Endodermal cell (in vitro differentiated cells): ENCODE data around the gene SLC13A3. TPM values are rescaled to one million over a fixed set of nuclear protein-coding genes. Genes with fewer than 3 reads are reported as not detected.

Experiments
- DNase-seq: peaks from one replicate; pipeline ENCODE4 v3.0.0-alpha.2; 2017
- H3K27ac ChIP-seq: 2 replicates; pipeline ENCODE4 v1.5.1; 2013; ENCODE audit warnings: mild to moderate bottlenecking, low read depth, low read length, moderate library complexity
- H3K27me3 ChIP-seq: 2 replicates; pipeline ENCODE4 v1.6.1; 2013; ENCODE audit warnings: mild to moderate bottlenecking, low read length, moderate library complexity; ENCODE audit not compliant: insufficient read depth, control insufficient read depth, poor library complexity, severe bottlenecking
- H3K36me3 ChIP-seq: 2 replicates; pipeline ENCODE4 v1.7.0; 2013; ENCODE audit warnings: mild to moderate bottlenecking, low read length, moderate library complexity; ENCODE audit not compliant: control insufficient read depth, insufficient read depth
- H3K4me1 ChIP-seq: one replicate; pipeline ENCODE4 v1.7.0; 2013; ENCODE audit warnings: low read length; ENCODE audit not compliant: control insufficient read depth, insufficient read depth
- H3K4me3 ChIP-seq: 2 replicates; pipeline ENCODE4 v1.5.1; 2013; ENCODE audit warnings: mild to moderate bottlenecking, low read length, moderate library complexity
- H3K9ac ChIP-seq: 2 replicates; pipeline ENCODE4 v1.6.1; 2013; ENCODE audit warnings: mild to moderate bottlenecking, low read length, moderate library complexity; ENCODE audit not compliant: poor library complexity, severe bottlenecking; ENCODE audit errors: extremely low read depth
- H3K9me3 ChIP-seq: 2 replicates; pipeline ENCODE4 v1.6.1; 2013; ENCODE audit warnings: mild to moderate bottlenecking, low read length, moderate library complexity; ENCODE audit not compliant: control insufficient read depth
- H3K27ac Mint-ChIP-seq: 2 replicates; pipeline ENCODE4 v1.8.0; 2020; ENCODE audit warnings: mixed read lengths
- H3K27me3 Mint-ChIP-seq: 2 replicates; pipeline ENCODE4 v1.8.0; 2021; ENCODE audit warnings: mild to moderate bottlenecking, mixed read lengths; ENCODE audit not compliant: insufficient read depth
- H3K36me3 Mint-ChIP-seq: 2 replicates; pipeline ENCODE4 v1.8.0; 2020; ENCODE audit warnings: low read depth, mixed read lengths
- H3K4me1 Mint-ChIP-seq: 2 replicates; pipeline ENCODE4 v1.8.0; 2020; ENCODE audit warnings: mixed read lengths
- H3K4me3 Mint-ChIP-seq: 2 replicates; pipeline ENCODE4 v1.8.0; 2020; ENCODE audit warnings: mild to moderate bottlenecking, moderate library complexity, mixed read lengths
- H3K9me3 Mint-ChIP-seq: 2 replicates; pipeline ENCODE4 v1.8.0; 2020; ENCODE audit warnings: mild to moderate bottlenecking, mixed read lengths
- WGBS, 2 experiments: methylation state at CpG; one replicate each; pipeline versions ENCODE4 v1.1.5 to v1.1.7; 2013; ENCODE audit warnings: missing lambda C conversion rate in 2 of 2, mixed read lengths in 1 of 2; ENCODE audit not compliant: insufficient coverage in 1 of 2, insufficient read length in 1 of 2; 5-methylcytosine and 5-hydroxymethylcytosine counted together
- total RNA-seq, 2 donors: library from RNA; stranded (reverse); fragmentation: NEBNext Ultra II Directional in 1 of 2; extraction: Animal tissue kit (Norgen Biotek cat#: 25700) in 1 of 2; gene quantifications; 2 replicates in 1 of 2; 3 replicates in 1 of 2; pipeline ENCODE4 v1.2.1, GENCODE V29; 2021
- TF ChIP-seq, protein P1 (sequence below): fragments of 200-600 bp; sonication (generic); conservative IDR thresholded peaks from 2 replicates; pipeline ENCODE4 v1.5.0; 2021; ENCODE audit warnings: antibody characterized with exemption, mild to moderate bottlenecking

SLC13A3 gene
- total RNA-seq, 2 donors from 2014 or later: 7.3 to 9.0 TPM

DNA sequence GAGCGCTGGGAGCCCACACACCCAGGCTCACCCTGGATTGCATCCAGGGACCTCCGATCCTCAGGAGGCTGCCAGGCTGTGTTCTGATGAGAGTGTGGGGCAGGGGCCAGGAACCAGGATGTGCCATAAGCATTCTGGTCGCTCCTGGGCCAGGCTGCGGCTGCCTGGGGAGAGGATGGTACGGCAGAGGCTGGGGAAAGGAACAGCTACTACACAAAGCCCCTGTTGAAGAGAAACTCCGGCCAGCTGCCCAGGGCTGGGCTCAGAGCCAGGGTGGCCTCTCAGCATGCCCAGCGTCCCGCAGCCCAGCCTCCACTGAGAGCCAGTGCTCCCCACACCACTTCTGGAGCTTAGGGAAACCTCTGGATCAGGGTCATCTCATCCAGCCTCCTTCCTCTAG is 79.1 kb downstream of the SLC13A3 start:
- no peak overlapping the region for H3K27ac Mint-ChIP-seq
- DNase-seq: no peak
- Histone ChIP-seq H3K9ac (no peak overlapping the region), H3K36me3 (no peaks in the 10 kb centered on the region), H3K27ac (no peak overlapping the region), H3K9me3 (no peaks in the 10 kb centered on the region), H3K27me3 (no peaks in the 10 kb centered on the region), H3K4me1 (no peaks in the 10 kb centered on the region), H3K4me3 (no peak overlapping the region)
- H3K36me3 Mint-ChIP-seq: peaks cover 11% of the 10 kb centered on the region
- H3K4me1 Mint-ChIP-seq: peaks cover 6% of the 10 kb centered on the region
- no peak overlapping the region for H3K4me3 Mint-ChIP-seq
- TF ChIP-seq, protein P1, sequence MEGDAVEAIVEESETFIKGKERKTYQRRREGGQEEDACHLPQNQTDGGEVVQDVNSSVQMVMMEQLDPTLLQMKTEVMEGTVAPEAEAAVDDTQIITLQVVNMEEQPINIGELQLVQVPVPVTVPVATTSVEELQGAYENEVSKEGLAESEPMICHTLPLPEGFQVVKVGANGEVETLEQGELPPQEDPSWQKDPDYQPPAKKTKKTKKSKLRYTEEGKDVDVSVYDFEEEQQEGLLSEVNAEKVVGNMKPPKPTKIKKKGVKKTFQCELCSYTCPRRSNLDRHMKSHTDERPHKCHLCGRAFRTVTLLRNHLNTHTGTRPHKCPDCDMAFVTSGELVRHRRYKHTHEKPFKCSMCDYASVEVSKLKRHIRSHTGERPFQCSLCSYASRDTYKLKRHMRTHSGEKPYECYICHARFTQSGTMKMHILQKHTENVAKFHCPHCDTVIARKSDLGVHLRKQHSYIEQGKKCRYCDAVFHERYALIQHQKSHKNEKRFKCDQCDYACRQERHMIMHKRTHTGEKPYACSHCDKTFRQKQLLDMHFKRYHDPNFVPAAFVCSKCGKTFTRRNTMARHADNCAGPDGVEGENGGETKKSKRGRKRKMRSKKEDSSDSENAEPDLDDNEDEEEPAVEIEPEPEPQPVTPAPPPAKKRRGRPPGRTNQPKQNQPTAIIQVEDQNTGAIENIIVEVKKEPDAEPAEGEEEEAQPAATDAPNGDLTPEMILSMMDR: no peak
- H3K27me3 Mint-ChIP-seq: no peaks in the 10 kb centered on the region
- H3K9me3 Mint-ChIP-seq: no peaks in the 10 kb centered on the region
- WGBS, 2 experiments: 96 to 100% methylated on average over 4 to 8 of the region's 8 CpGs

DNA sequence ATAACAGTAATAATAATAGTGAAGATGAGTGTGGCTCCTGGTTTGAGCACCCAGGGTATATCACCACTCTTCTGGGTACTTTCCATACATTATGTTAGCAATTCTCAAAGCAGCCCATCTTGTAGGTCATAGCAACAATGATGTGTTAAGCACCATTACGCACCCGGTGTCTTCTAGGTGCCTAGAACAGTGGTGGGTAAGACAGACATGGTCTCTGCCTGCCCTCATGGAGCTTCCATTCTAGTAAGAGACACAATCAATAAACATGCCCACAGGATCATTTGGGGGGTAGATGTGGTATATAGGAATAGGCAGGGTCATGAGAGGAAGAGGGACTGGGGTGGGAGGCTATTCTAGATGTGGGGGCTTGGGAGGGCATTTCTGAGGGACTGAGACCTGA is 79.8 kb downstream of the SLC13A3 start:
- TF ChIP-seq, protein P1: no peak
- H3K27me3 Mint-ChIP-seq: no peaks in the 10 kb centered on the region
- 90 to 100% methylated on average over 2 of the region's 2 CpGs for WGBS, 2 experiments

DNA sequence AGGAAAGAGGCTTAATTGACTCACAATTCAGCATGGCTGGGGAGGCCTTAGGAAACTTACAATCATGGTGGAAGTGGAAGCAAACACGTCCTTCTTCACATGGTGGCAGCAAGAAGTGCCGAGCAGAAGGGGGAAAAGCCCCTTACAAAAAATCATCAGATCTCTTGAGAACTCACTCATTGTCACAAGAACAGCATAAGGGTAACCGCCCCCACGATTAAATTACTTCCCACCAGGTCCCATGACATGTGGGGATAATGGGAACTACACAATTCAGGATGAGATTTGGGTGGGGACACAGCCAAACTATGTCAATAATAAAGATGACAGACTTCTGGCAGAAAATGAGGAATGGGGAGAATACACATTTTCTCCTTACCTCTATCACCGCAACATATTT is 80.3 kb downstream of the SLC13A3 start:
- Mint-ChIP-seq H3K27ac (no peak overlapping the region), H3K9me3 (no peaks in the 10 kb centered on the region), H3K4me1 (peaks cover 2% of the 10 kb centered on the region), H3K4me3 (no peak overlapping the region), H3K27me3 (no peaks in the 10 kb centered on the region), H3K36me3 (peaks cover 11% of the 10 kb centered on the region)
- Histone ChIP-seq H3K36me3 (no peaks in the 10 kb centered on the region), H3K27me3 (no peaks in the 10 kb centered on the region), H3K9ac (no peak overlapping the region), H3K27ac (no peak overlapping the region), H3K4me1 (no peaks in the 10 kb centered on the region), H3K9me3 (no peaks in the 10 kb centered on the region), H3K4me3 (no peak overlapping the region)
- WGBS, 2 experiments: 61 to 75% methylated on average over 4 of the region's 5 CpGs
- DNase-seq: no peak
- TF ChIP-seq, protein P1: no peak

More for the DNA sequence above, 79.8 kb downstream of the SLC13A3 start:
- Mint-ChIP-seq H3K36me3 (peaks cover 11% of the 10 kb centered on the region), H3K4me3 (no peak overlapping the region), H3K4me1 (peaks cover 6% of the 10 kb centered on the region), H3K27ac (no peak overlapping the region), H3K9me3 (no peaks in the 10 kb centered on the region)
- Histone ChIP-seq H3K36me3 (no peaks in the 10 kb centered on the region), H3K27me3 (no peaks in the 10 kb centered on the region), H3K4me3 (no peak overlapping the region), H3K9me3 (no peaks in the 10 kb centered on the region), H3K27ac (no peak overlapping the region), H3K9ac (no peak overlapping the region), H3K4me1 (no peaks in the 10 kb centered on the region)
- DNase-seq: no peak
